Memory B cell (primary cell): Measurements from ENCODE around the gene CTF1.

Experiments
- ATAC-seq: fragments of 150-1000 bp; cut with Tn5 transposase; 2 replicates; pipeline ENCODE4 v1.10.0; 2021; ENCODE audit warnings: low read depth, mild to moderate bottlenecking, moderate library complexity
- DNase-seq, 2 donors: peaks; one replicate each; pipeline ENCODE4 v3.0.0; 2022; ENCODE audit warnings: low spot score in 2 of 2
- H3K27ac Mint-ChIP-seq: one replicate; pipeline ENCODE4 v1.8.0; 2022; ENCODE audit warnings: mild to moderate bottlenecking, moderate library complexity, mixed read lengths
- H3K27me3 Mint-ChIP-seq: one replicate; pipeline ENCODE4 v1.8.0; 2022; ENCODE audit warnings: mixed read lengths
- H3K36me3 Mint-ChIP-seq: one replicate; pipeline ENCODE4 v1.8.0; 2022; ENCODE audit warnings: mild to moderate bottlenecking, mixed read lengths
- H3K4me1 Mint-ChIP-seq: one replicate; pipeline ENCODE4 v1.8.0; 2022; ENCODE audit warnings: mixed read lengths
- H3K4me3 Mint-ChIP-seq: one replicate; pipeline ENCODE4 v1.8.0; 2022; ENCODE audit warnings: mild to moderate bottlenecking, moderate library complexity, mixed read lengths
- H3K9me3 Mint-ChIP-seq: one replicate; pipeline ENCODE4 v1.8.0; 2022; ENCODE audit warnings: mixed read lengths

The CTF1 gene

DNA sequence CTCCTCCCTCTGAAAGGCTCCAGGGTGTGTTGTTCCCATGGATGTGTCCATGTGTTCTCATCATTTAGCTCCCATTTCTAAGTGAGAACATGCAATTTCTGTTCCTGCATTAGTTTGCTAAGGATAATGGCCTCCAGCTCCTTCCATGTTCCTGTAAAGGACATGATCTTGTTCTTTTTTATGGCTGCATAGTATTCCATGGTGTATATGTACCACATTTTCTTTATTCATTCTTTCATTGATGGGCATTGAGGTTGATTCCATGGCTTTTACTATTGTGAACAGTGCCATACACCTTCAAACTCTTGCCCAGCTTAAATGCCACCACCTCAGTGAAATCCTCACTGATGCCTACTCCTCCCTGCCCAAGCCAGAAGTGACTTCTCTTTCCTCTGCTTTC lies 47.9 kb downstream of the CTF1 start:
- ATAC-seq (no peak), DNase-seq (no peak)
- H3K4me3 Mint-ChIP-seq, result no peak overlapping the region
- peaks cover 9% of the 10 kb centered on the region for H3K36me3 Mint-ChIP-seq
- no peaks in the 10 kb centered on the region for H3K9me3 Mint-ChIP-seq
- no peaks in the 10 kb centered on the region for H3K27me3 Mint-ChIP-seq
- no peak overlapping the region for H3K27ac Mint-ChIP-seq
- peaks cover 13% of the 10 kb centered on the region for H3K4me1 Mint-ChIP-seq

DNA sequence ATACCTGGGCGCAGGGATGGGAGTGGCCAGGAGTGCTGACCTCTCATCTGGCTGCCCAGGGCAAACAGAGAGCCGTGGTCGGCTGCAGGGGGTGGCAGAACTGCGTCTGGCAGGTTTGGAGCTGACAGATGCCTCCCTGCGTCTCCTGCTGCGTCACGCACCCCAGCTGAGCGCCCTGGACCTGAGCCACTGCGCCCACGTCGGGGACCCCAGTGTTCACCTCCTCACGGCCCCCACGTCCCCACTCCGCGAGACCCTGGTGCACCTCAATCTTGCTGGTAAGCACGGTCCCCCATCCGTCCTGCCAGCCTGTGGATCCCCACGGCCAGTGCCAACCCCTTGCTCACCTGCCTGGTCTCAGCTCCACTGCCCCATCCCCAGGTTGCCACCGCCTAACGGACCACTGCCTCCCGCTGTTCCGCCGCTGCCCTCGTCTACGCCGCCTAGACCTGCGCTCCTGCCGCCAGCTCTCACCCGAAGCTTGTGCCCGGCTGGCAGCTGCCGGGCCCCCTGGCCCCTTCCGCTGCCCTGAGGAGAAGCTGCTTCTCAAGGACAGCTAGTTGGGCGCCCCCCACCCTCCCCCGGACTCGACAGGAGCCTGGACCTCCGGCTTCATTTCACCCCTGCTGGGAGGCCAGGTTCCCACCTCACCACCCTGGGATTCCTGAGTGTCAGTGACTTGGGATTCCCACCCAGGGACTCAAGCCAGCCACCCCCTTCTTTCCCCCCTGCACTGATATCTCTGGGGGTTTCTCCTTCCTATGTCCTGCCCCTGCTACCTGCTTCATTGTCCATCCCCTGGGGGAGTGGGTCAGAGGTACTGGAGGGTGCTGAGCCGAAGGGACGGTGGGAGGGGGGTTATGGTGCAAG lies 50.5 kb downstream of the CTF1 start:
- no peaks in the 10 kb centered on the region for H3K27me3 Mint-ChIP-seq

DNA sequence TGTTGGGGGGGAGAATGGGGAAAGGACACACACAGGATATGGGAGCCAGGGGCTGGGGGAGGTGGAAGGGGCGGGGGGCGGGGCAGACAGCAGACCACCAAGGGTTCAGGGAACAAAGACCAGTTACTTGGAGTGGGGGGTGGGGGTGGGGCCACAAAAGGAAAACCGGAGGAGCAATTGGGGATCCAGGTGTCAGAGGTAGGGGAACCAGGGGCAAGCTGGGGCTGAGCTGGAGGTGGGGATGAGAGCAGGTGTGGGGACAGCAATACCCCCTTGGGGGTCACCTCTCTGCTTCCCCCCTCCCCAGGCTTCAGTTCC lies 51.1 kb downstream of the CTF1 start:
- Mint-ChIP-seq H3K27ac (no peak overlapping the region), H3K27me3 (no peaks in the 10 kb centered on the region), H3K36me3 (peaks cover 9% of the 10 kb centered on the region), H3K4me1 (peaks cover 15% of the 10 kb centered on the region), H3K4me3 (no peak overlapping the region), H3K9me3 (no peaks in the 10 kb centered on the region)
- ATAC-seq (no peak), DNase-seq (no peak)

More for the DNA sequence above, 50.5 kb downstream of the CTF1 start:
- H3K4me3 Mint-ChIP-seq, result peak overlapping the region; percentile 6
- ATAC-seq, result no peak
- peaks cover 9% of the 10 kb centered on the region for H3K36me3 Mint-ChIP-seq
- H3K27ac Mint-ChIP-seq, result no peak overlapping the region
- DNase-seq, result no peak
- H3K4me1 Mint-ChIP-seq, result peaks cover 17% of the 10 kb centered on the region
- no peaks in the 10 kb centered on the region for H3K9me3 Mint-ChIP-seq

DNA sequence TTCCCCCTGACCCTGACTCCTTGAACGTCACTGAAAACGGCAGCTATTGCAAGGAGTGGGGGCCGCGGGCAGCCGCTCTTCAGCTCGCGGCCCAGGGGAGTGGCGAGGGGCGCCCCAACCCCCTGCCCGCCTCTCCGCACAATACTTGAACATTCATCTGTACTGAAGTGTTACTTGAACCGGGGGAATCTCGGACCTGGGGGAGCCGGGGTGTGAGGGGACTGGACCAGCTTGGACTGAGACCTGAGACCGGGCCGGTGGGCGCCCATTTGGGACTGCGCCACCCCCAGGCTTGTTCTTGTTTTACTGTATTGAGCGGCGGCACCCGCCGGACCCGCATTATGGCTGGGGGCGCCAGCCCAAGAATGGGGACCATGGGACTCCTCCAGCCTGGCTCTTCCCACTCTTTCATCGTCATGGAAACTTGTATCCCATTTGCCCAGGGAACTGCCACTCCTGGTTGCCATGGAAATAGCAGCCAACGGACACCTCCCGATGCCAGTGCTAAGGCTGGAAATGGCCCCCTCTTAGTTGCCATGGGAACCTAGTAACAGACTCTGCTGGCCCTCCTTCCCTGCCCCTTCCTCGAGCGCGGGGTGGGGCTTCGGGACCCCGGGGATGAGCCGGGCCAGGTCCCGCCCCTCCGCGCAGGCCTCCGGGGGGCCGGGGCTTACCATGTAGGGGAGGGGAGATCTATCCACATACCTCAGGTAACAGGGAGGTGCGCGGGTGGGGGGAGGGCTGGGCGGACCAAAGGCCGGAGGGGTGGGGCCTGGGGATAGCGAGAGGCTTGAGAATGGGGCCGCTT lies 51.6 kb downstream of the CTF1 start:
- Mint-ChIP-seq H3K4me1 (peaks cover 15% of the 10 kb centered on the region), H3K9me3 (no peaks in the 10 kb centered on the region), H3K36me3 (peaks cover 9% of the 10 kb centered on the region), H3K4me3 (no peak overlapping the region), H3K27ac (no peak overlapping the region), H3K27me3 (no peaks in the 10 kb centered on the region)
- ATAC-seq (peak; percentile 18), DNase-seq (no peak)

DNA sequence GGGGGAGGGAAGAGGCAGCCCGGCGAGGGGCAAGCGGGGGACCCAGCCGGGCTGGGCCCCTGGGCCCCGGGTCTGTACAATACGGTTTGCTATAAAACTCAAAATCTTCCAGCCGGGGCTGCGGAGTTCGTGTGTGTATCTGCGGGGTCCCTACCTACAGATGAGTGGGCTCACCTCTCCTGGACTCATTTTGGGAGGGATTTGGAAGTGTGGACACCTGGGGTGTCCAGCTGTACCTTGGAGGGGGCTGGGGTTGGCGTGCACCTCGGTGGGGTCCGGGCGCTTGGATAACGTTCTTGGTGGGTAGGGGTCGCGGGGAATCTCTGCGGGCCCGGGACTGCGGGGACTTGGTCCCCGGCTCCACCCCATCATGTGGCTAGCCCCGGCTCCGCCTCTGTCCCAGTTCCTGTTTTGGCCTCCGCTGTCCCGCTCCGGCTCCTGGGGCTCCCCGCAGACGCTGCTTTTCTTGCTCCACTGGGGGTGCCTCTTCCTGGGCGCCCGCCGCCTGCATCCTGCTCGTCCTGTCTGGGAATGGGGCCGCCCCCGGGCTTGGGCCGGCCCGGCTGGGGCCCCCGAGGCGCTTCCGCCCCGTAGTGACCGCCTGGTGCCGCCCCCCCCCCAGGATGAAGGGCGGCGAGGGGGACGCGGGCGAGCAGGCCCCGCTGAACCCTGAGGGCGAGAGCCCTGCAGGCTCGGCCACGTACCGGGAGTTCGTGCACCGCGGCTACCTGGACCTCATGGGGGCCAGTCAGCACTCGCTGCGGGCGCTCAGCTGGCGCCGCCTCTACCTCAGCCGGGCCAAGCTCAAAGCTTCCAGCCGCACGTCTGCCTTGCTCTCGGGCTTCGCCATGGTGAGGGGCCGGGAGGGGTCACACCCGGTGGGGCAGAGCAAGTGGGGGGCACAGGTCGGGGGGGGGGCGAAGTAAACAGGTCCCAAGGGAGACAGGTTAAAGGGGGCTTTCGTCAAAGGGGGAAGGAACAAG lies 52.5 kb downstream of the CTF1 start, which contains the start of gene ORAI3:
ORAI3 (plus strand) TSS at position 402 of the 983 bp plus-strand sequence; CDS start at position 624, 222 bp downstream.
- ATAC-seq, result peak; percentile 83
- Mint-ChIP-seq H3K4me3 (peak within 1 kb of the TSS; percentile 92), H3K27me3 (no peaks in the 10 kb centered on the region), H3K27ac (peak within 1 kb of the TSS; percentile 87), H3K4me1 (peaks cover 15% of the 10 kb centered on the region), H3K36me3 (peaks cover 6% of the 10 kb centered on the region), H3K9me3 (no peaks in the 10 kb centered on the region)
- peak; percentile 47 to 64 for DNase-seq

DNA sequence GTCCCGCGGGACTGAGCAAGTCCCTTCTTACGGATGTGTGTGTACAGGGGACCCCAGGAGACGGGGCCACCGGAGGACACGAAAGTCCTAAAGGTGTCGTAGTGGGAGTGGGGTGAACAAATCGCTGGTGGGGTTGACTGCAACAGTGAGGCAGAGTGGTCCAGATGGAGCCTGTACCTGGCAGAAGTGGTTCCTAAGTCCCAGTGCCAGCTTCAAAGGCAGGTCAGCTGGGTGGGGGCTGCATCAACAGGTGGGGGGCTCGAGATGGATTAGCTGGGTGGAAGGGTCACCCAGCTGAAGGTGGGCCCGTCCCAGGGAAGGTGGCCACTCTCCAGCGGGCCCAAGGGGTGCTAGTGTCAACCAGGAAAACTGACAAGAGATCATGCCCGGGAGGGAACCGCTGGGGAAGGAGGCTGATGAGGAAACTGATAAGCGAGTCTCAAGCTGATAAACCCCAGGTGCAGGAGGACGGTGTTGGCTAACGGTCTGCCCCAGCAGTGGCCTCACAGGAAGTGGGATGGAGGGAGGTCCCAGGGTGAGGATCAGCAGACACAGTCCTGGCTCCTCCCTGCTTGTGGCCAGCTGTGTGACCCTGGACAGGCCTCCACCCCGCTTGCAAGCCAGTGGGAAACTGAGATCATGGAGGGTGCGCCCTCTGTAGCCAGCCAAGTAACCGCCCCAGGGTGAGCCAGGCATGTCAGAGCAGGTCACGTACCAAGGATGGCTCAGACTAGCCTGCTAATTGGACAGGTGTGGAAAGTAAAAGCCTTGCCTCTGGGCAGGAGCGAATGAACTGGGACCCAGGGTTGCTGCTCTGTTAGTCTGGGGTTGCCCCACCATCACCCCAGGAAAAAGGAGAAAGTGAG lies 53.5 kb downstream of the CTF1 start:
- H3K4me1 Mint-ChIP-seq, result peaks cover 15% of the 10 kb centered on the region
- peak; percentile 41 for ATAC-seq
- no peaks in the 10 kb centered on the region for H3K9me3 Mint-ChIP-seq
- no peaks in the 10 kb centered on the region for H3K36me3 Mint-ChIP-seq
- H3K27me3 Mint-ChIP-seq, result no peaks in the 10 kb centered on the region
- peak overlapping the region; percentile 92 for H3K4me3 Mint-ChIP-seq
- peak overlapping the region; percentile 87 for H3K27ac Mint-ChIP-seq
- no peak for DNase-seq

DNA sequence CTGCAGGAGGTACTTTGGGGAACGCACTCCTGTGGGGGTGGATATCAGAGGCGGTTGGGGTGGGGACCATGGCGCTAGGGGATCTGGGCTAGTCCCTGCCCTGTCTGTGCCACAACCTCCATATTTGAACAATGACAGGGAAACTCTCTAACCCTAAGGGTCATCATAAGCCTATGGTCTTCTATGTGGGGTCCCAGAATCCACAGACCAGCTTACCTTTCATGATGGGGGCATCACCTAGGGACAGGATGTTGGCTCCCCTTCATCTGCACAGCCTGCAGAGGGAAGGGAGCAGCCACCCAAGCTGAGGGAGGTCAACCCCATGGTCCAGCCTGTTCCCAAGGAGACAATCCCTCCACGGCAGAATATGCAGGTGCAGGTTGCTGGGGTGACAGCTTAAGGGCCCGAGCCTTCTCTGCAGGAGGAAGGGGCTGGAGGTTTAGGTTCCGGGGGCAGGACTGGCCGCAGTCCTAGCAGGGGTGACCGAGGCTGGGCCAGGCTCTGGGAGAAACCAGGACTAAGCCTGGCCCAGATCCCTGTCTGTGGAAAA lies 54.2 kb downstream of the CTF1 start:
- DNase-seq (no peak), ATAC-seq (no peak)
- Mint-ChIP-seq H3K4me1 (peaks cover 15% of the 10 kb centered on the region), H3K36me3 (no peaks in the 10 kb centered on the region), H3K27ac (peak overlapping the region; percentile 87), H3K27me3 (no peaks in the 10 kb centered on the region), H3K9me3 (no peaks in the 10 kb centered on the region), H3K4me3 (peak overlapping the region; percentile 92)

DNA sequence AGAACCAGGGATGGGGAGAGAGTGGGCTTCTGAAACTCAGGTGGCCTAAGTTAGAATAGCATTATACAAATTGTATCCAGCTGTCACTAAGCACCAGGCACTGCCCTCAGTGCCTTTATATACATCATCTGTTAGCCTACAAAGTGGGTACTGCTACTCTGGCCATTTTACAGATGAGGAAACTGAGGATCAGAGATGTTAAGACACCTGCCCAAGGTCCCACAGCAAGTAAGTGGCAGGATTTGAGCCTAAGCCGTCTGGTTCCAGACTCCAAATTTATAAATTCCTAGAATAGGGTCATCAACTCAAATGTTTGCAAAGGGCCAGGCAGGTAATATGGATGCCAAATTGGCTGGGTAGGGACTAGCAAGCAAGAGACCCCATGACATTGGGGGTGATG lies 54.8 kb downstream of the CTF1 start:
- H3K9me3 Mint-ChIP-seq, result no peaks in the 10 kb centered on the region
- ATAC-seq (no peak), DNase-seq (no peak)
- peaks cover 15% of the 10 kb centered on the region for H3K4me1 Mint-ChIP-seq
- H3K36me3 Mint-ChIP-seq, result no peaks in the 10 kb centered on the region
- H3K27ac Mint-ChIP-seq, result no peak overlapping the region
- no peak overlapping the region for H3K4me3 Mint-ChIP-seq
- no peaks in the 10 kb centered on the region for H3K27me3 Mint-ChIP-seq

DNA sequence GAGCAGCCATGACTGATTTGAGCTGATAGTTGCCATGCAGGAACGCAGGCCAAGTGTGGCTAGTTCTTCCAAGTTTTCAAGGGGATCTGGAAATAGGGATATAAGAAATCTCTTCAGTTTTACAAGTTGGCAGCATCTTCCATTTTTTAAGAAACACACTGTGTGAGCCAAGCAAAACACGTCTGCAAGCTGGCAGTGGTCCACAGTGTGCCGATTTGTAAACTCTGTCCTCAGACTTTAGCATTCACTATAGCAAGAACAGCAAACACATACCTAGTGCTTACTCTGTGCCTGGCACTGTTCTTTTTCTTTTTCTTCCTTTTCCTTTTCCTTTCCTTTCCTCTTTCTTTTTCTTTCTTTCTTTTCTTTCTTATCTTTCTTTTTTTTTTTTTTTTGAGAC lies 55.3 kb downstream of the CTF1 start:
- no peaks in the 10 kb centered on the region for H3K9me3 Mint-ChIP-seq
- H3K4me1 Mint-ChIP-seq, result peaks cover 15% of the 10 kb centered on the region
- no peak overlapping the region for H3K27ac Mint-ChIP-seq

DNA sequence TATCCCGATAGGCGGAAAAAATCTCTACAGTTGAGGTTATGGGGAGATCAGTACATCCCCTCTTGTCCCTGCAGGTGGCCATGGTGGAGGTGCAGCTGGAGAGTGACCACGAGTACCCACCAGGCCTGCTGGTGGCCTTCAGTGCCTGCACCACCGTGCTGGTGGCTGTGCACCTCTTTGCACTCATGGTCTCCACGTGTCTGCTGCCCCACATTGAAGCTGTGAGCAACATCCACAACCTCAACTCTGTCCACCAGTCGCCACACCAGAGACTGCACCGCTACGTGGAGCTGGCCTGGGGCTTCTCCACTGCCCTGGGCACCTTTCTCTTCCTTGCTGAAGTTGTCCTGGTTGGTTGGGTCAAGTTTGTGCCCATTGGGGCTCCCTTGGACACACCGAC lies 56.7 kb downstream of the CTF1 start:
- Mint-ChIP-seq H3K4me3 (no peak overlapping the region), H3K4me1 (peaks cover 13% of the 10 kb centered on the region), H3K27me3 (no peaks in the 10 kb centered on the region), H3K27ac (no peak overlapping the region), H3K9me3 (no peaks in the 10 kb centered on the region), H3K36me3 (no peaks in the 10 kb centered on the region)
- ATAC-seq (no peak), DNase-seq (no peak)

More for the DNA sequence above, 55.3 kb downstream of the CTF1 start:
- H3K4me3 Mint-ChIP-seq, result no peak overlapping the region
- no peak for ATAC-seq
- no peaks in the 10 kb centered on the region for H3K27me3 Mint-ChIP-seq
- no peaks in the 10 kb centered on the region for H3K36me3 Mint-ChIP-seq
- DNase-seq, result no peak
